Coronary artery (tissue), 2 donors: ENCODE measurements around the gene TARP.
"Not testable (repeated sequence)": the region's sequence is repeated elsewhere in the genome, so short reads cannot be mapped to it uniquely, and the experiment has no call there.

Experiments
- DNase-seq: peaks from one replicate; pipeline ENCODE4 v3.0.0-alpha.2; 2017; ENCODE audit warnings: low spot score
- H3K27ac ChIP-seq, 2 donors: fragments of 200-600 bp; sonication (generic); one replicate each; pipeline ENCODE4 v1.5.1; 2016 to 2019
- H3K4me3 ChIP-seq: fragments of 200-600 bp; sonication (generic); 2 replicates; pipeline ENCODE4 v1.5.1; 2016; ENCODE audit warnings: mild to moderate bottlenecking, moderate library complexity
- CTCF ChIP-seq: fragments of 200-600 bp; sonication (generic); IDR thresholded peaks from one replicate; pipeline ENCODE4 v1.5.1; 2019; ENCODE audit warnings: antibody characterized with exemption

The TARP gene

DNA sequence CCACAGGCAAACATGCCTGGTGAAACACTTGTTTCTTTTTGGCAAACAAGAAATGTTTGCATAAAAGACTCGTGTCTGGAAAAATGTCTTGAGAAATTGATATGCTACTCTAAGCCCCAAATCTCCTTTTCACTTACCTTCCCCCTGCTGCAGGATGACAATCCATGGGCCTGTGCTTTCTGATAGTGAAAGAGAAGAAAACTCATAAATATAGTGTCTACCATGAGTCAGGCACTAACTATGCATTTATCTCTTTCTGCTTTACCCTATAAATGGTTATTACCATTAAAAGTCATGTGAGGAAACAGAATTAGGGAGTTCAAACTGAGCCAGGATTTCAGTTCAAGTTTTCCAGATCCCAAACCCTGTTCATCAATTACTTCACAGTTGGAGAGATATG lies 6.6 kb upstream of the TARP start:
- H3K27ac ChIP-seq = no peak overlapping the region
- H3K4me3 ChIP-seq = no peak overlapping the region
- no peak for DNase-seq
- no peak for TF ChIP-seq CTCF

DNA sequence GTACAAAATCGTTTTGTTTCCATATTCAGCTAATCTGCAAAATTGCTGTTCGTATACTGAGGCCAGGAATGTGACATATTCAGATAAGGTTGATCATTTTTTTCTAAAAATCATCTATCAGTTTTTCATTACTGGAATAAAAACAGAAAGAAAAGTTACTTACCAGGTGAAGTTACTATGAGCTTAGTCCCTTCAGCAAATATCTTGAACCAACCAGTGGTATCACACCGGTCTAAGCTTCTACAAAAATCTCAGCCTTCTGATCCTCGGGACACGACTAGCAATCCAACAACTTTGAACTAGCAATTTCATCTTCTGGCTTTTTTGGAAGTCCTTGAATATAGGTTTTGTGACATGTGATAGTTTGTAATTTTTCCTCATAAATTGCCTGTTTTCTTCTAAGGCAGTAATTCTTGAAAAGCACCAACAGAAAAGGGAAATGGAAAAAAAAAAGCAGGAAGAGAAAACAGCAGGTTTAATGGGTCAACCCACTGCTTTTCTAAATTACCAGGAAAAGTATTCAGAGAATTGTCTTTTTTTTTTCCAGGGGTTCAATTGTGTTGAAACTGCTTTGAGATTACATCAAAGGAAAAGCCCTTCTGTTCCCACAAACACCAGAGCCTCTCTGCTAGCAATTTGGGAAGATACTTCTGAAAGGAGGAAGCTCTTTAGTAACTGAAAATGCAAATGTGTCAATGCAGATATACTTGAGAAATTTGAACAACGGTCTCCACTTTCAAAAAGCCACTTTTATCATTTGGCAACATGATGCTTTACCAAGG lies 2.9 kb upstream of the TARP start:
- no peak for DNase-seq
- H3K4me3 ChIP-seq = no peak overlapping the region
- TF ChIP-seq CTCF = no peak
- no peak overlapping the region for H3K27ac ChIP-seq

GRCh38 chr7:38274927-38275620 lies 1.6 kb upstream of the TARP start:
- no peak overlapping the region for H3K4me3 ChIP-seq
- no peak for DNase-seq
- no peak for TF ChIP-seq CTCF
- no peak overlapping the region for H3K27ac ChIP-seq

- TF ChIP-seq CTCF = no peak
- Histone ChIP-seq H3K27ac (no peak overlapping the region), H3K4me3 (no peak overlapping the region)
- DNase-seq = no peak
These were observed 1.1 kb upstream of the TARP start for GRCh38 chr7:38274486-38274885.

DNA sequence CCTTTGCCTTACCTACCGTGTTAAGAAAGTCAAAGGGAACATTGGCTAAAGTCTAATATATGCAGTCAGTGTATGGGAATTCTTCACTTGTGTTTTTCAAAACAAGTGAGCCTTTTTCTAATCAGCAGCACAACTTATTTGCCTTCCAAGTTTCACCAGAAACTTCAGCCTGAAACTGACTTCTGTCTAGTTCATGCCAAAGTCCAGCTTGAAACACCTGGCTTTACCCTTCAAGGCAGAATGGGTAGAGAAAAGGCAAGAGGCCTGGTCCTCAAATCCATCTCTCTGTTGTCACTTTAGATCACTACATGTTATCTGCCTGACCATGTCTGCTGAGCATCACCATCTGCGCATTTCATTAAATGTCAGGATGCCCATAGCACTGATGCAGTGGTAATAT lies 3.0 kb downstream of the TARP start:
- H3K4me3 ChIP-seq, DNase-seq, H3K27ac ChIP-seq: not testable (repeated sequence)

- H3K27ac ChIP-seq, H3K4me3 ChIP-seq, DNase-seq: not testable (repeated sequence)
These were observed 3.6 kb downstream of the TARP start for GRCh38 chr7:38269704-38270346.

GRCh38 chr7:38265958-38266357 lies 7.5 kb downstream of the TARP start:
- not testable (repeated sequence) for H3K4me3 ChIP-seq, H3K27ac ChIP-seq, DNase-seq

DNA sequence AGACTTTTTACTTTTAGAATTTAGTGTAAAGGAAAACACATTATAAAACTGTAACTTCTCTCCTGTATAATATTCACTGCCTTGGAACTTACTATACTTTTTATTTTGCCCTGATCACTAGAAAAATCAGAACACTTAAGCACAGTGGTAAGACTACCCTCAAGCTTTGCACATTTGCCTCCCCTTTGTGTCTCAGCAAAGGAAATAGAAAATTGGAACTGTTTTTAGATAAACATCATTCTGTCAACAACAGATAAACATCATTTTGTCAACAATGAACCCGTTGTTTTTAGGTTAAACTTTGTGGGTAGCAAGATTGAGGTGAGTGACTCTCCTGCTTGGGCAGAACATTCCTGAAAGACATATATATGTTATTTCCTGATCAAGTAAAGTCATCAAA lies 8.8 kb downstream of the TARP start:
- not testable (repeated sequence) for DNase-seq, H3K4me3 ChIP-seq, H3K27ac ChIP-seq

DNA sequence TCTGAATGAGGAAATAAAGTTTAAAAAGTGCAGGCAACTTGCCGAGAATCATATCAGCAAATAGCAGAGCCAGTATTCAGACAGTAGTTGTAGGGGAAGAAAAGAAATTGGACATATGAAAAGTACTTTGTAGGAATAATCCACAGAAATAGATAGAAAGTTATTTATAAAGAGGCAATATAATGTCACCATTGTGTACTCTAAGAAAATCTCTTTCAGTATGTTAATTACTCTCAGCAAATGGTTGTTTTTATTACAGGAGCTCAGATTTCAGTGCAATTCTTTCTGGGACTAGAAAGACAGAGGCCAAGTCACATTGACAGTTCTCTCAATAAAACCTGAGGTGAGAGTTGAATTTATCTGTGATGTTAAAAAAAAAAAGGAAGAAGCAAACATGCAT lies 10.2 kb downstream of the TARP start:
- H3K4me3 ChIP-seq, DNase-seq, H3K27ac ChIP-seq: not testable (repeated sequence)
